T-helper 2 cell treated with Interferon-gamma antibody and Interleukin-4, amounts not matched to agents 100 ng/mL and 5 ng/mL, for 36 hours (primary cell): ENCODE results near the gene C13orf42. TPM values are rescaled to one million over a fixed set of nuclear protein-coding genes. Genes with fewer than 3 reads are reported as not detected.

Source experiments
- intact Hi-C: fragments of 100-400 bp; cut with micrococcal nuclease; formaldehyde crosslinking; loops from one replicate; pipeline ENCODE4 v1.15.1; 2023
- total RNA-seq: library from RNA; stranded (reverse); gene quantifications from 2 replicates; pipeline ENCODE4 v1.2.3, GENCODE V29; 2022

C13orf42 gene
- total RNA-seq, 1 donor from 2014 or later = not detected

DNA sequence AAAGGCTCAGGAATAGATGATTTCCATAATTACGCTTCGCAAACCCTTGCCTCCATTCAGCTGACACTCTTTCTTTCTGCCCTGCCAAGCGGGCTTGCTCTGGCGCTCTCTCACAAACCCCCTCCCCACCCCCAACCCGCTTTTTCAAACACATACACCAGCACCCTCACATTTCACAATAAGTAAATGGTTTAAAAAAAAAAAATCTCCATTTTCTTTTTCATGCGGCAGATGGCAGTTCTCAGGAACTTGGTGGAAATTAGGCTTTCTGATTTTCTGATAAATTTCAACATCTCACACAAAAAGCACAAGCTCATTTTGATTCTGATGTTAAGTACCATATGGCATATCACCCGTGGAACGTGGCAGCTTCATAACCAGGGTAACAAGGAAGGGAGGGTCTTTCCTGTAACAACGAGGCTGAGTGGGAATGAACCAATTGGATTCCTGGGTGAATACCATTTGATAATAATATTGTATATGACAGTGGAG lies 43.8 kb downstream of the C13orf42 start:
- intact Hi-C loops = no loop called here

- intact Hi-C loops = no loop called here
Observed at GRCh38 chr13:51066091-51066831, 44.8 kb downstream of the C13orf42 start.

GRCh38 chr13:51065372-51066090 lies 45.5 kb downstream of the C13orf42 start:
- intact Hi-C loops = no loop called here

DNA sequence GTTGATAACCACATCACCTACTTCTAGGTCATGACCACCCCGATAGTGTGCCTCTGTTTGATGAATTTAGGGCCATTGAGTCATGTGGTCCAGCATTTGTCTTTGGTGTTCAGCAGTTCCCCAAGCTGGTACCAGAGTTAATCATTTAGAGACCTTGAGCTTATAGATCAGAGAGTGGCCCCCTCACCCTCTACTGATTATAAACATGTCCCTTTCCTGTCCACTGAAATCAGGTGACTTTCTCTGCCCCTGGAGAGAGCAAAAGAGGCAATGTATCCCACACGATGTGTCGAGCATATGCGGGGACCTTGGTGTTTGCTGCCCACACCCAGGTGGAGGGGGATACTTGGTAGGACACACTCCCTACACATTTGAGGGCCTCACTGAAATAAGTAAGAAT lies 46.3 kb downstream of the C13orf42 start:
- intact Hi-C loops = no loop called here

- intact Hi-C loops = no loop called here
Observed at GRCh38 chr13:51063909-51064308, 47.2 kb downstream of the C13orf42 start.

- intact Hi-C loops = no loop called here
Observed at GRCh38 chr13:51058461-51059167, 52.5 kb downstream of the C13orf42 start.

GRCh38 chr13:51057906-51058305 lies 53.2 kb downstream of the C13orf42 start:
- intact Hi-C loops = no loop called here

DNA sequence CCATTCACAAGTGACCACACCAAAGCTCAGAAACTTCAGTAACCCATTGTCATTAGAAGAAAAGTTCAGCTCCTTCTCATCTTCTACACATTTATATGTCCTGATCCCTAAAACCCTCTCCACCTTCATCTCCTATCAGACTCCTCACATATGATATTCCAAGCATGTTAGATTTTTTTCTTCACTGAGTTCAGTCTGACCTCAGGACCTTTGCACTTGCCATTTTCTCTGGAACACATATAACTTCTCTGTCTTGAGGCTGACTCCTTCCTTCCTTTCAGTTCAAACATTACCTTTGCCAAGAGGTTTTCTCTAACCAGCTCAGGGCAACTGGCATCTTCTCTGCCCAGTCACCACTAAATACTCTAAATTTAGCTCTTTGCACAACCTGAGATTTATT lies 54.1 kb downstream of the C13orf42 start:
- intact Hi-C loops = no loop called here

DNA sequence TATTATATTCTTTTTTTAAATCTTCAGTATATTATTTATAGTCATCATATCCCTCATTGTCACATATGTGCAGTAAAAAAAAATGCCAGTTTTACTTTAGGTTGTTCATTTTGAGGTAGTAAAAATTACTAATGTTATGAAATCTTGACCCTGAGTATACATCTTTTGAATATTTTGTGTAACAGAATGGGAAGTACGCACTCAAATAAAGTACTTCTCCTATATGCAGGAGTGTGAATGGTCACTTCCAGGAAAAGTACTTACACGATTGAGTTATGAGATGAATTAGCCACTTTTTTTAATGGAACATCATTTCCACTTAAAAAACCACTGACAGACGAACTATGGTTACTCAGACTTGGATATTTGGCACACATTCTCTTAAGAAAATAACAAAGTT lies 58.5 kb downstream of the C13orf42 start:
- intact Hi-C loops = no loop called here

GRCh38 chr13:51050021-51050830 lies 60.8 kb downstream of the C13orf42 start:
- intact Hi-C loops = no loop called here

DNA sequence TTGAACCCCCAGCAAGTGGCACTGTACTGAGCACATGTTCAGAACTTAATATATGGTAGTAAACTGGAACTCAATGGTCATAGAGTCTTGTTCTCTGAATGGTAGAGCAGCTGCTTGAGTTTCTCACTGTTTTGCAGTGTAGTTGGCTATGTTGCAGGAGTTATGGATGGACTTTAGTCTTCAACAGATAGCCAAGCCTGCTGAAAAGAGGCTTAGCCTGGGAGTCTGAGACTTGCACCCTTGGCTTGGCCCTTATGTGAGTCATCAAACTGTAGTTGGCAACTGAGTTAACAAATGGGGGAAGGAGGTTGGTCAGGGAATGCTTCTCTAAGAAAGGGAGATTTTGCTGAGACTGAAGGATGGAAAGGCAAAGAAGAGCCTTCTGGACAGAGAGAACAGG lies 62.5 kb downstream of the C13orf42 start:
- intact Hi-C loops = no loop called here

DNA sequence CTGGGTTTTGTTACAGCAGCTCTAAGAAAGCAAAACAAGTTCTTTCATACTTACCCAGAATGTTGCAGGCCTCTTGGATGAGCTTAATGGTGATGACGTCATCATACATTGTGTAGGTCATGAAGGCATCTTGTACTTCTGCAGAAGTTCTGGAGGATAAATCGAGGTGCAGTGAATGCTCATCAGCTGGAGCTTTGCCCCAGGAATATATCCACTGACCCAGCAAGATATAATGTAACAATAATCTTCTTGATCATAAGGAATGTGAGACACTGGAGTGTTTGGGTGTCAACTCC lies 63.0 kb downstream of the C13orf42 start:
- intact Hi-C loops = no loop called here

GRCh38 chr13:51047434-51048165 lies 63.5 kb downstream of the C13orf42 start:
- intact Hi-C loops = no loop called here

DNA sequence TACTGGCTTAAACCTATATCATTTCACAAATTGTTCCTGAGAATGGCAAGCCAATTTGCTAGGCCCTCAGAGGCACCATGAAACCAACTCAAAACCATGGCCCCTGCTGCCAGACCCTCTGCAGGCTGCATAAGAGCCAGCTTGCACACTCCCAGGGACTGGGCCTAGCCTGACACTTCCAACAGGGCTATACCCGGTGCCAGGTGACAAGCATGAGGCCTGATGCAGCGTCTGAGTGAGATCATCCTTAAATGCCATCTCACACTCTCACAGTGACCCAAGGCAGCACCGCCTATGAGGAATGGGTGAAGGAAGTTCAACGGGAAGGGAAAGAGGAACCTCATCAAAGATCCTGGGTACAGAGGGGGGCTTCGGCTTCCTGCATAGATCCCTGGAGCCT lies 65.6 kb downstream of the C13orf42 start:
- intact Hi-C loops = no loop called here

DNA sequence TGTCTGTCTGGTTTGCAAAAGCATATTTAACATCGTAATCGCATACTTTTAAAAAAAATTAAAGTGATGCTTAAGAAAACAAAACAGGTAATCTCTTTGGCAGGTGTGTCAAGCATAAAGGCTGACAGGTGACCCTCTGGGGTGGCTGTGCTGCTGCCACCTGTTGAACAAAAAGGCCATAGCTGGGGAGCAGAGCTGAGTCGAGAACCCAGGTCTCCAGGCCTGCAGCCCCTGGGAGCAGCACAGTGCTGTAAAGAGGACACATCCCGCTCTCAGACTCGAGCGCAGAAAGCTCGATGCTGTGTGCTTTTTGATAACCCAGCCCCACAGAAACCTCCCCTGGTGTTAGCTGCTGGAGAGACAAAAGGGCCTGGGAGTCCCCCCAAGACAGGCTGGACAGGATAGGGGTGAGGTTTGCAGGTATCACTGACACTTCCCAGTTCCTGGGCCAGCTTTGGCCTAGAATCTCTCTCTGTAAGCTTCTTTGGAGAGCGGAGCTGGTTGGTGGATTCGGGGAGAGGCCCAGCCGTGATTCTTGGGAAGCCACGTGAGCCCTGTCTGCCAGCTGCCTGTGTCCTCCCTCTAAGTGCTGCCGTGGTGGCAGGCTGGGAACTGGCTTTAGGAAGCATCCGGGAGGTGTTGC lies 66.9 kb downstream of the C13orf42 start:
- intact Hi-C loops = no loop called here

DNA sequence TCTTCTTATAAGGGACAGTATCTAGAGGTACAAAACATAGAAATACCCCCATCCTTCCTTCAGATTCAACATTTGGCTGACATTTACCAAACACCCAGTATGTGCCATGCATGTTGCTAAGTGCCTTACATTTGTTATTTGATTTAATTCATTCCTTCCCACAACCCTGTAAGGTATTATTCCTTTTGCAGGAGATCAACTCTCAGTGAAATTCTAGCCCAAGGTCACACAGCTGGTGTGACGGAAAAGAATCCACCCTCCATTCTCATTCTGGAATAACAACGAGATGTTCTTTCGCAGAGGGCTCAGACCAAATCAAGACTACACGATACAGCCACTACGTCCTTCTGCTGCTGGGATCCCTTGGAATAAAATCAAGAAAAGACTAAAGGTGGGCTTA lies 67.8 kb downstream of the C13orf42 start:
- intact Hi-C loops = no loop called here

DNA sequence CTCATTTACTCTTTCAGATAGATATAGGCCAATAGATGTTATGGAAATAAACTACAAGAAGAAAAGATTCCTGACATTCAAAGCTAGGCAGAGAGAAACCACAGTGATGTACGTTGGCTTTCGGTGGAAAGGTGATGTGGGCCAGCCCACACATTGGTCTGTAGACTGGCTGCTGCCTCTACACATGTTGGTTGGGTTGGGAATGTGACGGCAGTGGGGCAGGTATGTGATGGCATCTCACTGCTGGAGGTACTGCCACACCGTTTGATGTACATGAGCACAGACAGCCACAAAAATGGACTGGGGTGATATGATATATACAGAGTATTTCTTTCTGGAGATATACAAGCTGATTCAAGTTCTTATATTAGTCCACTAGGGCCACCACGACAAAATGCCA lies 69.4 kb downstream of the C13orf42 start:
- intact Hi-C loops = no loop called here

DNA sequence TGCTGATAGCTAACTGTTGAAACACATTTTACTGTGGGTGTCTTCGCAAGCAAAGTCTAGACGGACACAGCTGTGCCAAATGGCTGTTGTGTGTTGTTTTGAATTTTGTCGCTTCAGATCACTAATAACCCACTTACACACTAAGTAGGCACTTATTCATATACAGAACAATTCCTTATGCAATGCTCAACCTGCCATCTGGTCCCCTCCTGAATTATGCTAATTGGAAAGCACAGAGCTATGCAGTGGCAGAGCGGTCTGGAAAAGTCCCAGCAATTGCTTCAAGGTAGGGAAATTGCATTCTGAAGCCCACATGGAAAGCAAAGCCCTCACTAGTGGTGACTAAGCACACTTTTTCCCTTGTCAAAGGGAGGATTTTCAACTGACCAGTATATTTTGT lies 69.9 kb downstream of the C13orf42 start:
- intact Hi-C loops = no loop called here

DNA sequence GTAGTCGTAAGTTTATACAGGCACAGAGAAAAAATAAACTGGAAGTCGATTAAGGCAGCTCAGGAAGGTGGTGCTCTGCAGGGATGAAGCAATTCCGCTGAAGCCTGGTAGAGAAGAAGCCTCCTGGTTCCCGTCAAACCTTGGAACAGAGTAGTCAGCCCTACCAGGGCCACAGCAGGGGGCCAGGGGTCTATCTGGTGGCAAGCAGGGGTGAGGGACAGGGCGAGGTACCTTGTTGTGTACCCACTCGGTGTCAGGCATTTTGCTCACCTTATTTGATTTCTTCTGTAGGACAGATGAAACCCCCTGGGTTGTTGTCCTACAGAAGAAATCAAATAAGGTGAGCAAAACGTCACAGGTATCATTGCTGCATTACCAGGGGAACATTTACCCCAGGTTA lies 70.6 kb downstream of the C13orf42 start:
- intact Hi-C loops = no loop called here

- intact Hi-C loops = no loop called here
Observed at GRCh38 chr13:51036418-51036817, 74.7 kb downstream of the C13orf42 start.
